Measurements from ENCODE around the gene ACE. TPM values are rescaled to one million over a fixed set of nuclear protein-coding genes. Genes with fewer than 3 reads are reported as not detected.

Gene ACE
- total RNA-seq, 1 donor from 2014 or later: 6.4 TPM

GRCh38 chr17:63479495-63480184 is 2.8 kb downstream of the ACE start:
- no peak overlapping the region for H3K27ac Mint-ChIP-seq
- no peak for DNase-seq (ENCODE audit: low spot score, unreplicated experiment)

GRCh38 chr17:63480192-63480784 is 3.4 kb downstream of the ACE start:
- H3K4me3 Mint-ChIP-seq (ENCODE audit: low read depth): no peak overlapping the region
- H3K36me3 Mint-ChIP-seq (ENCODE audit: insufficient read depth): no peaks in the 10 kb centered on the region
- TF ChIP-seq, protein P1, sequence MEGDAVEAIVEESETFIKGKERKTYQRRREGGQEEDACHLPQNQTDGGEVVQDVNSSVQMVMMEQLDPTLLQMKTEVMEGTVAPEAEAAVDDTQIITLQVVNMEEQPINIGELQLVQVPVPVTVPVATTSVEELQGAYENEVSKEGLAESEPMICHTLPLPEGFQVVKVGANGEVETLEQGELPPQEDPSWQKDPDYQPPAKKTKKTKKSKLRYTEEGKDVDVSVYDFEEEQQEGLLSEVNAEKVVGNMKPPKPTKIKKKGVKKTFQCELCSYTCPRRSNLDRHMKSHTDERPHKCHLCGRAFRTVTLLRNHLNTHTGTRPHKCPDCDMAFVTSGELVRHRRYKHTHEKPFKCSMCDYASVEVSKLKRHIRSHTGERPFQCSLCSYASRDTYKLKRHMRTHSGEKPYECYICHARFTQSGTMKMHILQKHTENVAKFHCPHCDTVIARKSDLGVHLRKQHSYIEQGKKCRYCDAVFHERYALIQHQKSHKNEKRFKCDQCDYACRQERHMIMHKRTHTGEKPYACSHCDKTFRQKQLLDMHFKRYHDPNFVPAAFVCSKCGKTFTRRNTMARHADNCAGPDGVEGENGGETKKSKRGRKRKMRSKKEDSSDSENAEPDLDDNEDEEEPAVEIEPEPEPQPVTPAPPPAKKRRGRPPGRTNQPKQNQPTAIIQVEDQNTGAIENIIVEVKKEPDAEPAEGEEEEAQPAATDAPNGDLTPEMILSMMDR (IDR thresholded peaks at IDR 0.05; ENCODE audit: unreplicated experiment): no peak
- no peak for DNase-seq (ENCODE audit: low spot score, unreplicated experiment)
- peaks cover 17% of the 10 kb centered on the region for H3K27me3 Mint-ChIP-seq
- H3K27ac Mint-ChIP-seq: no peak overlapping the region
- H3K9me3 Mint-ChIP-seq (ENCODE audit: low read depth): no peaks in the 10 kb centered on the region
- peaks cover 7% of the 10 kb centered on the region for H3K4me1 Mint-ChIP-seq (ENCODE audit: low read depth)

More at GRCh38 chr17:63479495-63480184, 2.8 kb downstream of the ACE start:
- TF ChIP-seq, protein P1 (IDR thresholded peaks at IDR 0.05; ENCODE audit: unreplicated experiment): no peak
- H3K4me3 Mint-ChIP-seq (ENCODE audit: low read depth): no peak overlapping the region
- no peaks in the 10 kb centered on the region for H3K36me3 Mint-ChIP-seq (ENCODE audit: insufficient read depth)
- H3K27me3 Mint-ChIP-seq: peaks cover 22% of the 10 kb centered on the region
- no peaks in the 10 kb centered on the region for H3K9me3 Mint-ChIP-seq (ENCODE audit: low read depth)
- H3K4me1 Mint-ChIP-seq (ENCODE audit: low read depth): peaks cover 7% of the 10 kb centered on the region

- TF ChIP-seq, protein P1 (IDR thresholded peaks at IDR 0.05; ENCODE audit: unreplicated experiment): no peak
- Mint-ChIP-seq H3K27ac (no peak overlapping the region), H3K4me1 (ENCODE audit: low read depth) (peaks cover 5% of the 10 kb centered on the region), H3K36me3 (ENCODE audit: insufficient read depth) (no peaks in the 10 kb centered on the region), H3K27me3 (peaks cover 12% of the 10 kb centered on the region), H3K4me3 (ENCODE audit: low read depth) (no peak overlapping the region), H3K9me3 (ENCODE audit: low read depth) (no peaks in the 10 kb centered on the region)
- no peak for DNase-seq (ENCODE audit: low spot score, unreplicated experiment)
Measured at GRCh38 chr17:63480826-63481487, 4.1 kb downstream of the ACE start.

- Mint-ChIP-seq H3K27me3 (peaks cover 12% of the 10 kb centered on the region), H3K9me3 (ENCODE audit: low read depth) (no peaks in the 10 kb centered on the region), H3K36me3 (ENCODE audit: insufficient read depth) (no peaks in the 10 kb centered on the region), H3K4me1 (ENCODE audit: low read depth) (peaks cover 5% of the 10 kb centered on the region), H3K4me3 (ENCODE audit: low read depth) (no peak overlapping the region), H3K27ac (no peak overlapping the region)
- TF ChIP-seq, protein P1 (IDR thresholded peaks at IDR 0.05; ENCODE audit: unreplicated experiment): no peak
- DNase-seq (ENCODE audit: low spot score, unreplicated experiment): no peak
Measured at GRCh38 chr17:63481488-63481870, 4.6 kb downstream of the ACE start.

DNA sequence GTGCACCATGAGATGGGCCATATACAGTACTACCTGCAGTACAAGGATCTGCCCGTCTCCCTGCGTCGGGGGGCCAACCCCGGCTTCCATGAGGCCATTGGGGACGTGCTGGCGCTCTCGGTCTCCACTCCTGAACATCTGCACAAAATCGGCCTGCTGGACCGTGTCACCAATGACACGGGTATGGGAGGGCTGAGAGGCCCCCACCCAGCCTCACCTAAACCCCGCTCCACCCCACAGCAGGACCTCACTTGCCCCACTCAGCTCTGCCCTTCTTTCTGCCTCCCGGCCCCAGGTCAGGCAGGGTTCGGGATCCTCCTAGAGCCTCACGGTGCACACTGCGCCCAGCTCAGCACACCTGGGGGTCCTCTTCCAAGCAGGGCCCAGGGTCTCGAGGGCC is 5.6 kb downstream of the ACE start:
- no peak overlapping the region for H3K4me3 Mint-ChIP-seq (ENCODE audit: low read depth)
- peaks cover 14% of the 10 kb centered on the region for H3K27me3 Mint-ChIP-seq
- no peak for DNase-seq (ENCODE audit: low spot score, unreplicated experiment)
- TF ChIP-seq, protein P1 (IDR thresholded peaks at IDR 0.05; ENCODE audit: unreplicated experiment): no peak
- H3K4me1 Mint-ChIP-seq (ENCODE audit: low read depth): peaks cover 4% of the 10 kb centered on the region
- no peaks in the 10 kb centered on the region for H3K9me3 Mint-ChIP-seq (ENCODE audit: low read depth)
- H3K27ac Mint-ChIP-seq: no peak overlapping the region
- no peaks in the 10 kb centered on the region for H3K36me3 Mint-ChIP-seq (ENCODE audit: insufficient read depth)

Measured in progenitor cell of endocrine pancreas (in vitro differentiated cells).